Keratinocyte (primary cell): ENCODE data around the gene NAA11.

Source experiments
- CTCF ChIP-seq, 3 experiments: IDR thresholded peaks in 1 of 3; conservative IDR thresholded peaks in 1 of 3; optimal IDR thresholded peaks in 1 of 3; 2 replicates in 2 of 3; 3 replicates in 1 of 3; pipeline versions ENCODE3 to v1.5.1; 2011; ENCODE audit warnings: low read length in 3 of 3, mild to moderate bottlenecking in 3 of 3, moderate library complexity in 2 of 3, control low read depth in 1 of 3, inconsistent platforms in 1 of 3; ENCODE audit not compliant: insufficient read depth in 2 of 3; ENCODE audit errors: extremely low read depth in 1 of 3
- EZH2 ChIP-seq: IDR thresholded peaks from one replicate; pipeline ENCODE4 v1.6.1; 2012; ENCODE audit warnings: inconsistent platforms, mild to moderate bottlenecking, low read length, moderate library complexity

- TF ChIP-seq CTCF (optimal IDR thresholded peaks at IDR 0.05 in 1 of 3, IDR thresholded peaks at IDR 0.05 in 1 of 3, conservative IDR thresholded peaks at IDR 0.05 in 1 of 3; ENCODE audit: extremely low read depth in 1 of 3, insufficient read depth in 2 of 3, low read length in 3 of 3) (no peak), EZH2 (no peak)
Measured at GRCh38 chr4:79360006-79360405, 34.1 kb upstream of the NAA11 start.
